AG09309 (cell line): ENCODE results near the gene TTBK1.

Source experiments
- DNase-seq: peaks from one replicate; pipeline ENCODE4 v3.0.0-alpha.2; 2010; ENCODE audit warnings: low read depth
- H3K4me3 ChIP-seq: 2 replicates; pipeline ENCODE4 v1.5.1; 2011; ENCODE audit warnings: mild to moderate bottlenecking, low read depth, low read length, moderate library complexity; ENCODE audit not compliant: control insufficient read depth
- CTCF ChIP-seq: IDR thresholded peaks from 2 replicates; pipeline ENCODE4 v1.5.1; 2011; ENCODE audit warnings: mild to moderate bottlenecking, low read depth, low read length, inconsistent platforms; ENCODE audit not compliant: insufficient read depth, control insufficient read depth; ENCODE audit errors: missing control alignments

TTBK1 gene

GRCh38 chr6:43291708-43292107 is 48.4 kb downstream of the TTBK1 start:
- DNase-seq: no peak
- no peak overlapping the region for H3K4me3 ChIP-seq
- no peak for TF ChIP-seq CTCF

GRCh38 chr6:43292341-43292740 is 49.1 kb downstream of the TTBK1 start:
- no peak for DNase-seq

GRCh38 chr6:43292763-43293318 is 49.6 kb downstream of the TTBK1 start:
- TF ChIP-seq CTCF: no peak
- no peak overlapping the region for H3K4me3 ChIP-seq

More at GRCh38 chr6:43292341-43292740, 49.1 kb downstream of the TTBK1 start:
- H3K4me3 ChIP-seq: no peak overlapping the region
- TF ChIP-seq CTCF: no peak

GRCh38 chr6:43293698-43294097 is 50.4 kb downstream of the TTBK1 start:
- no peak for TF ChIP-seq CTCF
- DNase-seq: no peak
- no peak overlapping the region for H3K4me3 ChIP-seq

More at GRCh38 chr6:43292763-43293318, 49.6 kb downstream of the TTBK1 start:
- no peak for DNase-seq

- H3K4me3 ChIP-seq: no peak overlapping the region
- no peak for DNase-seq
- no peak for TF ChIP-seq CTCF
Observed at GRCh38 chr6:43294536-43294935, 51.3 kb downstream of the TTBK1 start.

GRCh38 chr6:43295456-43295855 is 52.2 kb downstream of the TTBK1 start:
- DNase-seq: no peak
- TF ChIP-seq CTCF: no peak
- H3K4me3 ChIP-seq: no peak overlapping the region
